ENCODE results near the gene RPTOR.
"Not testable (repeated sequence)": the region's sequence is repeated elsewhere in the genome, so short reads cannot be mapped to it uniquely, and the experiment has no call there.

RPTOR gene

DNA sequence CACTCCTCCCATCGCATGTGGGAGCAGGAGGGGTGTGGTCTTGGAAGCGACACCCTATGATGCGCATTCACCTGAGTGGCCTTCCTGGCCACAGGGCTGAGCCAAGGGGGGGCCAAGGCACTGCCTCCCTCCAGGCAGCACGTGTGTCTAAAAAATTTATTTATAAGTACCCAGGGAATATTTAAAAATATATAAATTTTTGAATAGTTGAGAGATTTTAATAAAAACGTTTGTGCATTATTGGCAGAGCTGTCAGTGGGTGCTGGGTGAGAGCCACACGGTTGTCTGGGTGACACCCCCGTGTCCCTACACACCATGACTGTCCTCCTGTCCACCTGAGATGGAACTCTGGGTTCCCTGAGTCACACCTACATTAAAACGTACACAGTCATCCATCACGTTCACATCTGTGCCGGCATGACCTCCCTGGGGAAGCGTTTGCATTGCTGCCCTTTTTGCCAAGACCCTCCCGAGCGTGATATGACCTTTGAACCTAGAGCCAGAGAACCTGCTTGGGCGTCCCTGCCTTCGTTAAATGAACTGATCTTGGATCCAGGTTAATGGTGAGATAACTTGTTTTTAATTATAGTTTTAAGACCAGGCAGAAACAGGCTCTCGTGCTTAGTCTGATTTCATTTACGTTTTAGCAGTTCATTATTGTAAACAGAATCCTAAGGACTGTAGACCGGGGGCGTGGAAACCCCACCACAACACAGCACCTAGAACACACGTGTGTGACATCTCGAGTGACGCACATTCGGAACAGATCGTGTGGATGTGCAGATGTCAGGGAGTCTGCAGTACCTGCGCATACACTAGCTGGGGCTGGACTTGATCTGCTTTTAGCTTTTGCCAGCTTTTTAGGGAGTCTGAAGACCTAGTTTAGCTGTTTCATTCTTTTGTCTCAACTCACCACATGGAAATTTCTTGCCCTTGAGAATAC is 254.2 kb downstream of the RPTOR start:
- DNase-seq (ENCODE audit: low read depth), result no peak

DNA sequence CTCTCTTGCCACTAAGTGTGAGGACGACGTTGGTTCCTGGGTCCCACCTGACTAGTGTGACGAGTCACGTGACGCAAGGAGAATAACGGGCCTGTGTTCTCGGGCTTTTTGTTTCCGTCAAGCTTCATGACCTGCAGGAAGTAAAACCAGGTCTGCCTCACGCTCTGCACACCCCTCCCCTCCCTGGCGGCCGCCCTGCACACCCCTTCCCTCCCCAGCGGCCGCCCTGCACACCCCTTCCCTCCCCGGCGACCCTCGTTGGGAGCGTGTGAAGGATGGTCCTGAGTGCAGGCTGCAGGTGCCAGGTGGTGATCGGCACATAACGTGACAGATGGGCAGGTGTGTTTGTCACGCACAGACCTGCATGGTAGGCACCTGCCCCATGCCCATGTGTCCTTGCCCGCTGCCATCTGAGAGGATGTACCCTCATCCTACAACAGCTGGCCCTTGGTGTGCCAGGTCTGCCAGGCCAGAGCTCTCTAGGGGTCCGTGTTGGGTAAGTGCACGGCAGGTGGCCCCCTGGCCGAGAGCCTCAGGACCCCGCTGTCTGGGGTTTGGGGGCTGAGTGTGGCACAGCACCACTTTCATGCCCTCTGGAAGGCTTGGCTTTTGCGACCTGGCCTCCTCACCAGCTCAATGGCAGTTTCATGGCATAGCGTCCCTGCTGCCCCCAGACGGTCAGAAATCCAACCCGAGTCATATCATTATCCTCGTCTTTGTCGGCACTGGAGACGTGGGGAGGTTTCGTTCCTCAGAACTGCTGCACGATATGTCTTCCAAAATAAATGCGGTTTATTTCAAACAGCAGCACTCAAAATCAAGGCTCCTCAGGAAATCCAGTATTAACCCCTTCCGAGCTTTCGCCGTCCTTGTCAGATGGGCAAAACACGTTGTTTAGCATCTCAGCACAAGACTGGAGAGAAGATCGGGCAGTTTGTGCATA is 255.2 kb downstream of the RPTOR start:
- DNase-seq (ENCODE audit: low read depth), result no peak

DNA sequence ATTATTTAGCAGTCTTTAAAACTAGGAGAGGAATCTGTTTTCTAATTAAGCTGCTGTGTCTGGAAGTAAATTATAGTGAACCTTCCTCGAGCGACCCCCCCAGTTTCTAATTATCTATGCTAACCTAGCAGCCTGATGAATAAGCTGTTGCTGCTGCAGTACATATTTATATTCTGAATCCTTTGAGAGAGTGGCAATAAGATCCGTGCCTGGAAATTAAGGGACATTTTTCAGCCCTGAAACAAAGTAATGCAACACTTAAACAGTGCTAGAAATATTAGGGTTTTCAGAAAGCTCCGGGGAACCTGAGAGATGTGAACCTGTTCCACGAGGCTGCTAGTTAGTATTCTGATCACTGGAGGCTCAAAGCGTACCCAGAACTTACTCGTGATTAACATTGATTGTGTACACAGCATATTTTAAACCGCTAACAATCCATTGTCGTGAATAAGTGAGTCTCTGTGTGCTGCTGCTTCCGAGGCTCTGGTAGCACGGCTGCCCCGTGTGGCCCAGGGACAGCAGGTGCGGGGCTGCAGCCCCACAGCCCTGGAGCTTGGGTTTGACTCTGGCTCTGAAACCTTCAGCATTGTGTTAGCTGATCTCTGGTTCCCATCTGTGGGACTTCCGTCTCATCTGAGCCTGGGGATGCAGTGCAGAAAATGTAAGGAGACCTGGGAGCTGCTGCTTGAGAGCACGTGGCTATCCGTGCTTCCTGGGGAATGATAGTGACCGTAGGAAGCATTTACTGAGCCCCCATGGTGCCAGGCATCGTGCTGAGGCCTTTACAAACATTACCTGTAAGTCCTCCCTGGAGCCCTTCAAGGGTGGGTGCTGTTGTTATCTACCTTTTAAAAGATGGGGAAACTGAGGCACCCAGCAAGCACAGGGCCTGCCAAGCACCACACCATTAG is 256.1 kb downstream of the RPTOR start:
- DNase-seq (ENCODE audit: low read depth), result no peak

DNA sequence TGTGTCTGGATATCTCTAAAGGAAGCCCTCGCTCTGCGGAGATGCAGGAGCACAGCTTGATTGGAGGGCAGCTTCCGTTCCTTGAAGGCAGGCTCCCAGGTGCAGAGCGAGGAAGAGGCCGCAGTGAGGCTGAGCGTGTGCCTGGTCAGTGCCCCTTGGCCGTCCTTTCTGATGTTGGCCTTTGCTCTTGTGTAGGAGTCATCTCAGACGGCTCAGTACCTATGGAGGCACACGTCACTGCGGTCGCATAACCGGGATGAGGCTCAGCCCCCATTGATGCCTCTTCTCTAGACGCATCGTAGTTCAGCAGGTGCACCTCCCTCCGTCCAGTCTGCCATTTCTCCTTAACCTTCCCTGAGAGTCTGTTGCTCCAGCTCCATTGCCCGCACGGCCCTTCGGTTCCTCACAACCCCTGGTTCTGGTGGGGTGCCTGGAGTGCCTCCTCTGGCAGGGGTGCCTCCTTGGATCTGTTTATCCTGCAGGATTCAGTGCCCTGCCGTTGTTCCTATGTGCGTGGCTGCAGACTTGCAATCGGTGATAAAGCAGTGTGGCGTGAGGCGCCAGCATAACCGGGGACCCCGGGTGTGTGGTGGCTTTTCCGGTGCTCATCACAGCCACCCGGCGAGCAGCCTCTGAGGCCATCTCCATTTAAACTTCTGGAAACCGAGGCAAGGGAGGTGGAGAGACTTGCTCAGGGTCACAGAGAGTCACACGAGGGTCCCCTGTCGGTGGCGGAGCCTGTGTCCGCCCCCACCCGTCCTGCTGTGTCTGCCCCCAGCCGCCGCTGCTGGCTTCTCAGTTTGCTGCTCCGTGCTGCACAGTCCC is 258.2 kb downstream of the RPTOR start:
- no peak for DNase-seq (ENCODE audit: low read depth)

DNA sequence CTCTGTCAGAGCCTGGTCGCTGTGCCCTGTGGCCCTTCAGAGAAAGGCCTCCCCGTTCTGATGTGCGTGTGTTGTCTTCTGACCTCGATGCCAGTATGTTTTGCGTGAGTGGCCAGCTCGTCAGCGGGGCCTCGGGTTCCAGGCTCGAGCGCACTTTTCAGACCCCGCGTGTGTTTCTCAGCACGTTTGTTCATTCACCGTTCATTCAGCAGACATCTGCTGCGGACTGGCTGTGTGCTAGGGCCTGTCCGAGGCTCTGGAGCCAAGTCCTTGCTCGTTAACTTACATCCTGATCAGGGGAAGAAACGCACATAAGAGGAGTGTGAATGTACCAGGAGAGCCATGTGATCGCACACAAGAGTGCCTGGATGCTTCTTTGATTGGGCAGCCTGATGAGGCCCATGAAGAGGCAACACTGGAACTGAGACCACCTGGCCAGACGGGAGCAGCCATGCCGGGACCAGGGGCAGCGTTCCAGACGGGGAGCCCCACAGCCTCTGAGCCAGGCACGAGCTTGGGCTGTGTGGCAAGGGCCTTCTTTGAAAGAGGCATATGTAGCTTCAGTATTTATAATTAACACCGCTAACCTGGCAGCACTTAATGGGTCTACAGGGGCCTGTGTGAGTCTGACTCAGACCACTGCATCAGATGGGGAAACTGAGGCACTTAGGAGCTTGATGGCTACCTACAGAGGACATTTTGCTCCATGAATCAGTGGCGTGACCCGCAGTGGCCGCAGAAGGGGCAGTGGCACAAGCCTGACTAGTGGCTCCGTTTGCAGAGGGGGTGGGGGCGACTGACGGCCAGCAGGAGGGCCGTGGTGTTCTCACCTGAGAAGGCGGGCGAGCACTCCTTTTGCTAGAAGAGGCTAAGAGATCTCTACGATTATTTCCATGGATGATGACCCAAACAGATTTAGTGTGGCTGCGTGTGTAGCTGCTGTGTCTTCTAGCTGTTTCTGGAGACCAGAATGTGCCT is 259.1 kb downstream of the RPTOR start:
- DNase-seq (ENCODE audit: low read depth), result no peak

DNA sequence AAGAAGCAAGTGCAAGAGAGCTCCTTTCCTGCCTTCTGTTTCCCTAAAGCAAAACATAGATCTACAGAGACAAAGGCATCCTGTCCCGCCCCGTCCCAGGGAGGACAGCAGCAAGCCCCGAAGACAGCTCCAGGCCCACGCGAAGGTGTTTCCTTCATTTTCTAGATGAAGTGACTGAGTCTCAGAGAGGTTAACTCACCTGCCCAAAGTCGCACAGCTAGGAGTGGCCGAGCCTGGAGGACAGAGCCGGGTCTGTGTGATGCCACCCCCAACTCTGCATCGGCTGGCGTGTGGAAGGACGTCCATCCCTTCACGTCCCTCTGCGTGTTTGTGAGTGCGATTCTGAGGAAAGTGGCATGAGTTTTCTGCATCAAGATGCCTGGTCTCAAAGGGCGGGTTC is 259.8 kb downstream of the RPTOR start:
- DNase-seq (ENCODE audit: low read depth), result no peak

DNA sequence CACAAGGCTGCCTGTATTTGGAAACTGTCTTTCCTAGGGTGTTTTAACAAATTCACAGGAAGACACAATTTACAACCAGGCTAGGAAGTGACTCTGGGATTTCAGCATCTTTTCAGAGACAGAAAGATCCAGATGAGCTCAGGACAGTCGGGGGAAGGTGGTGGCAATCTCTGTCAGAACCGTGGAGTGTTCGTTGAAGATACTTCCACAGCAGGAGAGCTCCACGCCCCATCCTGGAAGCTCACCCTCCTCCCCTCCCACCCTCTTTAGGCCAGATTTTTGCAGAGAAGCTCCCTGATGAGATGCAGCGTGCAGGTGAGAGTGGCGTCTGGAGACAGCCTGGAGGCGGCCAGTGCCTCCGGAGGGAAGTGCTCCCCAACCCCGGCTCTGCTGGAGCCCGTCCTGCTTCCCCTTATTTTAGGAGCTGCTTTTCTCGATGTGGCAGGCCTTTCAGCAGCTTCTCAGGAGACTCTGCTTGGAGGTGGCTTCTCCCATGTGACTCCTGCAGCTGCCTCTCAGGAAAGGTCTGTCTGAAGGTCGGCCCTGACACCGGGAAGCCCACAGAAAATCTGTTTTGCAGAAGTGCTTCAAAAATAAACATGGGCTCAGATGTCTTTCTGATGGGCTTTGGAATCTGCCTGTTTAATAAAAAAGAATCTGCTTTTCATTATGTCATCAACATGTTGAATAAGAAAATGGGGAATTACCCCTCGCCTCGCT is 260.6 kb downstream of the RPTOR start:
- no peak for DNase-seq (ENCODE audit: low read depth)

DNA sequence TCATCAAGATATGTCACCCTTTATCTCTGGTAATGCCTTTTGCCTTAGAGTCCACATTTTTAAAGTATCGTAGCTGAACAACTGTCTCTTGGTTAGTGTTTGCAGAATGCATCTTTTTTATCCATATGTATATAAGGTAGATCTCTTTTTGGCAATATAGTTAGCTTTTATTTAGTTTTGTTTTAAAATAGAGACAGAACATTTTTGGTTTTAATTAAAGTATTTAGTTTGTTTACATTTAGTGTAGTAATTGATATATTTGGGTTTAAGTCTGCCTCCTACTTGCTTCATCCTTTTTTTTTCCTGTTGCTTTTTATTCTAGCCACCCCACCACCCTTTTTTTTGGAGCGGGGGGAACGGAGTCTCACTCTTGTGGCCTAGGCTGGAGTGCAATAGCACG is 262.4 kb downstream of the RPTOR start:
- no peak for DNase-seq (ENCODE audit: low read depth)

DNA sequence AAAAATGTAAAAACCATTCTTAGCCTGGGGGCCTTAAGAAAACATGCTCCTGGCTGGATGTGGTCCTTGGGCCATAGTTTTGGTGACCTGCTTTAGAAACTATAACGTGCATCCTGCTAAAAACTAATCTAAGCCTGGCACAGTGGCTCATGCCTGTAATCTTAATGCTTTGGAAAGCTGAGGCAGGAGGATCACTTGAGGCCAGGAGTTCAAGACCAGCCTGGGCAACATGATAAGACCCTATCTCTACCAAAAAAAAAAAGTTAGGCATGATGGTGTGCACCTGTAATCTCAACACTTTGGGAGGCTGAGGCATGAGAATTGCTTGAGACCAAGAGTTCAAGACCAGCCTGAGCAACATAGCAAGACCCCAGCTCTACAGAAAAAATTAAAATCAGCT is 263.2 kb downstream of the RPTOR start:
- DNase-seq (ENCODE audit: low read depth), result no peak

DNA sequence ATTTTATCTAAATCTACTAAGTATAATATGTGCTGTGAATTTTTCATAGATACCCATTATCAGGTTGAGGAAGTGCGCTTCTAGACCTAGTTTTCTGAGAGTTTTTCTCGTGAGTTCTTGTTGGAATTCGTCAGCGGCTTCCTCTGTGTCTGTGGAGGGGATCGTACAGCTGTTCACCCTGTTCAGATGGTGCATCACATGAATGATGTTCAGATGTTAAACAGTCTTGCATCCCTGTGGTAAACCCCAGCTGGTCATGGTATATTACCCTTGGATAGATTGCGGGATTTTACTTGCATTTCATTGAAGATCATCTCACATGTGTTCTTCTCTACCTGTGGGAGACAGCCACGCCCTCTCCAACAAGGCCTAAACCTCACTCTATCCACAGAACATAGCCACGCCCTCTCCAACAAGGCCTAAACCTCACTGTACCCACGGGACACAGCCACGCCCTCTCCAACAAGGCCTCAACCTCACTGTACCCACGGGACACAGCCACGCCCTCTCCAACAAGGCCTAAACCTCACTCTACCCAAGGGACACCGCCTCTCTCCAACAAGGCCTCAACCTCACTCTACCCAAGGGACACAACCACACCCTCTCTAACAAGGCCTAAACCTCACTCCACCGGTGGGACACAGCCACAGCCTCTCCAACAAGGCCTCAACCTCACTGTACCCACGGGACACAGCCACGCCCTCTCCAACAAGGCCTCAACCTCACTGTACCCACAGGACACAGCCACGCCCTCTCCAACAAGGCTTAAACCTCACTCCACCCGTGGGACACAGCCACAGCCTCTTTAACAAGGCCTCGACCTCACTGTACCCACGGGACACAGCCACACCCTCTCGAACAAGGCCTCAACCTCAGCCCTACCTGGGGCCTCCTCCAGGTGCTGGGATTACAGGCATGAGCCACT is 266.8 kb downstream of the RPTOR start:
- DNase-seq (ENCODE audit: low read depth), result no peak

DNA sequence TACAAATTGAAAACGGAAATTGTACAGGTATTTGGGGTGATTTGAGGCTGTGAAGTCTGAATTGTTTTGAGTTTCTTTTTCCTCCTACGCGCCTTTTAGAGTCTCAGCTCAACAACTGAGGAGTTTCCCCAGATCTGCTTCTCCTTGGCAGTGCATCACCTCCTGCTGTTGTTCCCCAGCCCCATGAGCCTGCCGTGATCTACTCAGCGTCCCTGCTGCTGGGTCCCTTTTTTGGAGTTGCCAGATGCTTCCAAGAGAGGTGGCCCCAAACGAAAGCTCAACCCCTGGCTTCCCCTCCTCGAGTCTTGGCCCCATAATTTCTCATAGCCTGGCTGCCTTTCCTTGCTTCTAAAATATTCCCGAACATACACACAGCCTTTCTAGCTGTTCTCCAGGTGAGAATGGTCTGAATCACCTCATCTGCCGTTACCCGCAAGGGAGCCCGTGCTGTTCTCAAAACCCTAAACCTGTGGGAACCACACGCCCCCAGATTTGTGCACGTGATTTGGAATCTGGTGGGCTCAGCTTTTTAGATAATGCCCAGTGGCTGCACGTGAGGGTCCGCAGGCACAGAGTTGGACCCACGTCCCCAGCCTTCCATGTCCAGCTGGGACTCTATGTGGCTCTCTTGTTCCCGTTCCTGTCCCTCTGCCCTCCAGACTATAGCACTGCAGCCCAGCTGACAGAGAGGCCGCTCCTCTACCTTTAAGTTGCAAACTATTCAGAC is 267.9 kb downstream of the RPTOR start:
- no peak for DNase-seq (ENCODE audit: low read depth)

DNA sequence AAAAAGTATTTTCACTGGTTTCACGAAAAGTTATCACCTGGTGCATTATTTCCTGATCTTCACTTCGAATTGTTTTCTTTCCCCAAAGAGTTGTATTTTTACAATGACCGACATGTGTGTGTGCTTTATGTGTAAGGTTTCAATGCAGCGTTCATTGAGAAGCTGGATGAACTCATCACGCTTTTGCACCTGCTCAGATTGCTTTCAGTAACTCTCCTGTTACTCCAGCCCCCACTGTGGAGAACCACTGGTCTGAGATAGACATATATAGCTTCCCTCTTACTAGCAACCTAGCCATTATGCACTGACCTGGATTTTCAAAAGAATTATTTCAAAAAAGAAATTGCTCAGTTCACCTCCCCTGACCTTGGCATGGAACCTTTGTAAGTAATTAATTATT is 268.7 kb downstream of the RPTOR start:
- no peak for DNase-seq (ENCODE audit: low read depth)

DNA sequence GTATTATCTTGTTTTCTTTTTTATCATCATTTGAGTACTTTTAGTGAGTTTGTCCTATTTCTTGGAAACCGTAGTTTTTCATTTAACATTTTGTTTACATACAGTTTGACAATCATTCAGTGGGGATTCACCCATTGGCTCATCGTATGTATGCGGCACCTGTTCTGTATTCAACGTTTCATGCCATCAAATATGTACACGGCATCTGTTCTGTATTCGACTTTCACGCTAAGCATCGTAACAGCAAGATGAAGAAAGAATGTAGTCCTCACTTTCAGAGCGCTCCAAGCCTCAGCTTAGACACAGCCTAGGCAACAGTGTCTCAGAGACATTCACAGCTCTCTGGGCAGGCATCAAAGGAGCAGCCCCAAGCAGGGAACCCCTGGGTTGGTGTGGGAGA is 269.9 kb downstream of the RPTOR start:
- no peak for DNase-seq (ENCODE audit: low read depth)

DNA sequence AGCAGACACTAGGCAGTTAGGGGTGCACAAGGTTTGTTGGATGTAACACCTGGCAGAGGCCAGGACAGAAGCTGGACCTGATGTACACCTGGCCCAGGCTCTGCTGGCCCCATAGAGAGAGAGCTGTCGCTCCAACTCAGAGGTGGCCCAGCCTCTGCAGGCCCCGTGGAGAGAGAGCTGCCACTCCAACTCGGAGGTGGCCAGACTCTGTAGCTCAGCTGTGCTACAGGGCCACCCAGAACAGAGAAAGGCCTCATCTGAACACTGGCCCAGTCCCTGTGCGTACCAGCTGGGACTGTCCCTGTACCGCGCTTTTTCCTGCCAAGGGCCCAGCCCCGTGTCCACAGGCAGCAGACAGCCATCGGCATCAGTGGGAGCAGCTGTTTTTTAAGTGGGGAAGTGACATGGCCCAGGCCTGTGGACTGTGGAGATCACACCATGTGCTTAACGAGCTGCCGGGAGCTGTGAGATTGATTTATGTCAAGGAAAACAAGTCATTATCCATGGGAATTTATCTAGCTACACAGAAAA is 270.6 kb downstream of the RPTOR start:
- DNase-seq (ENCODE audit: low read depth), result no peak

DNA sequence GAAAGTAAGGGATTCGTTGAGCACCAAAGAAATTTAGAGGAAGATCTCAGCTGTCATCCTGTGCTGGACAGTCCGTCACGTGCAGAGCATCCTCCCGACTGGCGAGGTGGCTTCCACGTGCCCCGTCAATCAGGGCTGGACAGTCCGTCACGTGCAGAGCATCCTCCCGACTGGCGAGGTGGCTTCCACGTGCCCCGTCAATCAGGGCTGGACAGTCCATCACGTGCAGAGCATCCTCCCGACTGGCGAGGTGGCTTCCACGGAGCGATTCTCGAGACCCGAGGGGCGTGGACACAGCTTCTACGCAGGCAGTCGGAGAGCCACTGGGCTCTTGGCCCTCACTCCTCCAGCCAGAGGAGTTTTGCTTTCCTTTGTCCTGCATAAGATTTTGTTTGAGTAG is 271.1 kb downstream of the RPTOR start:
- DNase-seq (ENCODE audit: low read depth), result not testable (repeated sequence)

DNA sequence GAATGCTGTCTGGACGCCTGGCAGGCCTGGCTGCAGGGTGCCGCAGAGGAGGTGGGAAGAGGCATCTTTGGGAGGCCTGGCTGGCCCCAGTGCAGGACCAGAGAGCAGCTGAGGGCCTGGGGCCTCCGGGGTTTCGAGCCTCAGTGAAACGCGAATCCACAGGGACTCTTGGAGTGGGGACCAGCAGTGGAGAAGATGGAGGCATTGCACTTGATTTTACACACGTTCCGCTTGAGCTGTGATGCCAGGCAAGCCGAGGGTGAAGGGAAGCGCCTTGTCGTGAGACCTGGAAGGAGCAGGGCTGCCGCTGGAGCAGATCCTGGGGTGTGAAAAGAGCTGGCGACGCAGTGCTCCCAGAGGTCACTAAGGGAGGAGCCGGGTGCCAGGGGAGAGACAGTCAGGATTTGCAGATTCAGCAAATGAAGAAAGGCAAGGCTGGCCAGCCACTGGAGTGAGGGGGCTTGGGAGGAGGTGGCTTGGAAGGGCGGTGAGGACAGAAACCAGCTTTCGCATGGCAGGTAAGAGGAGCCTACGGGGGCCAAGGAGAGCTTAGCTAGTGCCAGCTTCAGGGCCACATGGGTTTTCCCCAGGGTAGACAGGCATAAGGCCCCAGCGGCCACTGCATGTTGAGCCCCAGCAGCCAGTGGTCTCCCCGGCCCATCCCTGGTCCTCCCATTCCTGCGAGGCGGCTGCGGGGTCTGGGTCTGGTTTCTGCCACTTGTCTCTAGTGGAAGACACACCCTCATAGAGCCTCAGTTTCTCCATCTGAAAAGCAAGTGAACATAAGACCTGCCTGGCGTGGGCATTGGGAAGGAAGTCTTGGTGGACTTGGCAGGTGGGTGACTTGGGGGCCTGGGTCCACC is 271.8 kb downstream of the RPTOR start:
- no peak for DNase-seq (ENCODE audit: low read depth)
